Stimulated activated CD4-positive, alpha-beta T cell treated with anti-CD3 and anti-CD28 coated beads, TNF-alpha, amount 100 ng/mL, for 24 hours (primary cell): ENCODE results near the gene TUT7.
A peak's percentile ranks its signal among the peaks of the same experiment; 100 is the strongest.

Experiments
- DNase-seq, 3 experiments: peaks; one replicate each; pipeline ENCODE4 v3.0.0-alpha.2; 2020; ENCODE audit warnings: low read depth in 3 of 3

The TUT7 gene

GRCh38 chr9:86253577-86253976 is 100.6 kb downstream of the TUT7 start:
- DNase-seq: no peak

- no peak for DNase-seq
Measured at GRCh38 chr9:86252870-86253269, 101.3 kb downstream of the TUT7 start.

- DNase-seq: no peak
Measured at GRCh38 chr9:86250123-86250522, 104.1 kb downstream of the TUT7 start.

GRCh38 chr9:86248746-86249145 is 105.5 kb downstream of the TUT7 start:
- DNase-seq: no peak

GRCh38 chr9:86246752-86247161 is 107.5 kb downstream of the TUT7 start:
- DNase-seq: no peak

- DNase-seq: no peak
Measured at GRCh38 chr9:86242071-86242470, 112.1 kb downstream of the TUT7 start.

- peak in 1 of 3 experiments; percentile 13 for DNase-seq
Measured at GRCh38 chr9:86241216-86241615, 113.0 kb downstream of the TUT7 start.

GRCh38 chr9:86238861-86239770 is 115.1 kb downstream of the TUT7 start:
- DNase-seq: no peak
